Measurements from ENCODE around the gene TMEM101. TPM values are rescaled to one million over a fixed set of nuclear protein-coding genes. Genes with fewer than 3 reads are reported as not detected.
"Not testable (repeated sequence)": the region's sequence is repeated elsewhere in the genome, so short reads cannot be mapped to it uniquely, and the experiment has no call there.

TMEM101 gene
- total and polyA plus RNA-seq, 10 of the 15 experiments (the other 5 are each of a cell fraction or from before 2014, with no cell fraction given) = 18.4 to 72.5 (median 35.9) TPM

- DNase-seq (ENCODE audit: low read depth, low spot score) = no peak
- ATAC-seq = no peak
- H2AFZ ChIP-seq (ENCODE audit: control insufficient read depth, low read depth, low read length) = no peak overlapping the region
- ChIA-PET CTCF (interaction anchor here (1.2 to 2.2 kb wide), 3 partner anchors 8 to 97 kb away, joined by 3 to 8 read pairs (median 3); partner anchors contain the start of gene TMEM101), RAD21 (ENCODE audit: unreplicated experiment) (no interaction called here), SMC1A (ENCODE audit: uncharacterized antibody, unreplicated experiment) (interaction anchor here (0.9 to 1.0 kb wide), 2 partner anchors 66 to 104 kb away, joined by 3 to 4 read pairs; no protein-coding TSS in a partner anchor), POLR2A (interaction anchor here (0.5 to 1.5 kb wide), 3 partner anchors 10 to 71 kb away, joined by 3 to 5 read pairs (median 3); no protein-coding TSS in a partner anchor)
- H3K9ac ChIP-seq (ENCODE audit: control insufficient read depth, insufficient read depth, low read length) = no peak overlapping the region
- FAIRE-seq = no peak
- H3K9me3 ChIP-seq (replicated peaks; ENCODE audit: control insufficient read depth, insufficient read depth, low read length) = no peaks in the 10 kb centered on the region; the same call in 1 of the 3 replicates
- BruUV-seq (replicated peaks) = TSS peak; percentile 49
- no peak overlapping the region for H3K27ac ChIP-seq (ENCODE audit: control insufficient read depth, insufficient read depth)
- WGBS (ENCODE audit: insufficient coverage, insufficient replicate concordance, low lambda C conversion rate, missing lambda C conversion rate) = 99% methylated on average over 9 of the region's 9 CpGs
- TF ChIP-seq ZBED1 (IDR thresholded peaks at IDR 0.05; ENCODE audit: borderline replicate concordance) (no peak), TCF12 (IDR thresholded peaks at IDR 0.05; ENCODE audit: low read depth, low read length) (no peak), MAX (IDR thresholded peaks at IDR 0.05; ENCODE audit: low read depth, low read length) (no peak), JUNB (IDR thresholded peaks at IDR 0.05) (no peak), MYB (IDR thresholded peaks at IDR 0.05; ENCODE audit: borderline replicate concordance, low read depth, low read length) (no peak), EED (IDR thresholded peaks at IDR 0.05; ENCODE audit: low read depth) (no peak), NFXL1 (IDR thresholded peaks at IDR 0.05; ENCODE audit: borderline replicate concordance) (no peak), EZH2 (IDR thresholded peaks at IDR 0.05; ENCODE audit: borderline replicate concordance, control insufficient read depth, low read depth, low read length) (no peak), HDAC2 (IDR thresholded peaks at IDR 0.05) (no peak), MEF2A (IDR thresholded peaks at IDR 0.05; ENCODE audit: insufficient read depth, low read depth, low read length) (no peak)
- TF ChIP-seq, protein P1, sequence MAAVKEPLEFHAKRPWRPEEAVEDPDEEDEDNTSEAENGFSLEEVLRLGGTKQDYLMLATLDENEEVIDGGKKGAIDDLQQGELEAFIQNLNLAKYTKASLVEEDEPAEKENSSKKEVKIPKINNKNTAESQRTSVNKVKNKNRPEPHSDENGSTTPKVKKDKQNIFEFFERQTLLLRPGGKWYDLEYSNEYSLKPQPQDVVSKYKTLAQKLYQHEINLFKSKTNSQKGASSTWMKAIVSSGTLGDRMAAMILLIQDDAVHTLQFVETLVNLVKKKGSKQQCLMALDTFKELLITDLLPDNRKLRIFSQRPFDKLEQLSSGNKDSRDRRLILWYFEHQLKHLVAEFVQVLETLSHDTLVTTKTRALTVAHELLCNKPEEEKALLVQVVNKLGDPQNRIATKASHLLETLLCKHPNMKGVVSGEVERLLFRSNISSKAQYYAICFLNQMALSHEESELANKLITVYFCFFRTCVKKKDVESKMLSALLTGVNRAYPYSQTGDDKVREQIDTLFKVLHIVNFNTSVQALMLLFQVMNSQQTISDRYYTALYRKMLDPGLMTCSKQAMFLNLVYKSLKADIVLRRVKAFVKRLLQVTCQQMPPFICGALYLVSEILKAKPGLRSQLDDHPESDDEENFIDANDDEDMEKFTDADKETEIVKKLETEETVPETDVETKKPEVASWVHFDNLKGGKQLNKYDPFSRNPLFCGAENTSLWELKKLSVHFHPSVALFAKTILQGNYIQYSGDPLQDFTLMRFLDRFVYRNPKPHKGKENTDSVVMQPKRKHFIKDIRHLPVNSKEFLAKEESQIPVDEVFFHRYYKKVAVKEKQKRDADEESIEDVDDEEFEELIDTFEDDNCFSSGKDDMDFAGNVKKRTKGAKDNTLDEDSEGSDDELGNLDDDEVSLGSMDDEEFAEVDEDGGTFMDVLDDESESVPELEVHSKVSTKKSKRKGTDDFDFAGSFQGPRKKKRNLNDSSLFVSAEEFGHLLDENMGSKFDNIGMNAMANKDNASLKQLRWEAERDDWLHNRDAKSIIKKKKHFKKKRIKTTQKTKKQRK (IDR thresholded peaks at IDR 0.05; ENCODE audit: low read depth, low read length) = no peak
- no peaks in the 10 kb centered on the region for H3K27me3 ChIP-seq (replicated peaks in 1 of 2; ENCODE audit: control insufficient read depth in 2 of 2, insufficient read depth in 2 of 2, low read length in 1 of 2)
- in situ Hi-C loops (cut with MboI) = no loop called here
- no peaks in the 10 kb centered on the region for H4K20me1 ChIP-seq (ENCODE audit: control insufficient read depth, insufficient read depth)
- peaks cover 19 to 31% of the 10 kb centered on the region in 2 experiments for H3K36me3 ChIP-seq (ENCODE audit: control insufficient read depth in 2 of 2, insufficient read depth in 2 of 2, low read length in 1 of 2)
- intact Hi-C loops (cut with micrococcal nuclease; ENCODE audit: unreplicated experiment) = no loop called here
- H3K4me2 ChIP-seq (ENCODE audit: control insufficient read depth, insufficient read depth) = no peak overlapping the region
- peaks cover 14% of the 10 kb centered on the region for H3K79me2 ChIP-seq (ENCODE audit: control insufficient read depth, insufficient read depth, low read length)
- no peaks in the 10 kb centered on the region for H3K4me1 ChIP-seq (ENCODE audit: control insufficient read depth, insufficient read depth, low read length)
- H3K4me3 ChIP-seq = no peak overlapping the region
Observed at GRCh38 chr17:44049294-44050060, 34.7 kb upstream of the TMEM101 start.

DNA sequence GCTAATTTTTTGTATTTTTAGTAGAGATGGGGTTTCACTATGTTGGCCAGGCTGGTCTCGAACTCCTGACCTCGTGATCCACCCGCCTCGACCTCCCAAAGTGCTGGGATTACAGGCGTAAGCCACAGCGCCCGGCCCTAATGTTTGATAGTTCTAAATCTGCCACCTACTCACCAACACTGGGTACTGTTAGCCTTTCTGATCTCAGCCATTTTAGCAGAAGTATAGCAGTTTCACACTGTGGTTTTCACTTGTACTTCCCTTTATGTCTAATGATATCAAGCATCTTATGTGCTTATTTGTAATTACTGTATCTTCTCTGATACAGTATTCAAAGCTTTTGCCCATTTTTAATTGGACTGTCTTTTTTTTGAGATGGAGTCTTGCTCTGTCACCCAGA lies 32.1 kb upstream of the TMEM101 start:
- DNase-seq (ENCODE audit: low read depth, low spot score); POLR2A ChIA-PET; H3K9me3 ChIP-seq (replicated peaks; ENCODE audit: control insufficient read depth, insufficient read depth, low read length); H3K4me3 ChIP-seq; intact Hi-C loops (cut with micrococcal nuclease; ENCODE audit: unreplicated experiment); in situ Hi-C loops (cut with MboI); ATAC-seq; H3K4me2 ChIP-seq (ENCODE audit: control insufficient read depth, insufficient read depth); BruUV-seq (replicated peaks); CTCF ChIA-PET; H3K9ac ChIP-seq (ENCODE audit: control insufficient read depth, insufficient read depth, low read length); H4K20me1 ChIP-seq (ENCODE audit: control insufficient read depth, insufficient read depth); H3K27me3 ChIP-seq (replicated peaks in 1 of 2; ENCODE audit: control insufficient read depth in 2 of 2, insufficient read depth in 2 of 2, low read length in 1 of 2); SMC1A ChIA-PET (ENCODE audit: uncharacterized antibody, unreplicated experiment); H3K27ac ChIP-seq (ENCODE audit: control insufficient read depth, insufficient read depth); H2AFZ ChIP-seq (ENCODE audit: control insufficient read depth, low read depth, low read length); RAD21 ChIA-PET (ENCODE audit: unreplicated experiment); FAIRE-seq; H3K4me1 ChIP-seq (ENCODE audit: control insufficient read depth, insufficient read depth, low read length): not testable (repeated sequence)
- peaks cover 9 to 31% of the 10 kb centered on the region in 2 experiments for H3K36me3 ChIP-seq (ENCODE audit: control insufficient read depth in 2 of 2, insufficient read depth in 2 of 2, low read length in 1 of 2)
- WGBS (ENCODE audit: insufficient coverage, insufficient replicate concordance, low lambda C conversion rate, missing lambda C conversion rate) = 97% methylated on average over 7 of the region's 7 CpGs
- H3K79me2 ChIP-seq (ENCODE audit: control insufficient read depth, insufficient read depth, low read length) = peaks cover 13% of the 10 kb centered on the region
